Body of pancreas (tissue), 4 donors: ENCODE data around the gene DOCK4. TPM values are rescaled to one million over a fixed set of nuclear protein-coding genes. Genes with fewer than 3 reads are reported as not detected.

Experiments used
- ATAC-seq: fragments of 150-250 bp; one replicate; pipeline ENCODE4 v1.9.1; 2016
- DNase-seq, 4 donors: peaks; one replicate each; pipeline ENCODE4 v3.0.0-alpha.2; 2019
- H3K27ac ChIP-seq, 4 donors: fragments of 200-600 bp; sonication (generic); 1 replicate in 3 of 4; 2 replicates in 1 of 4; pipeline versions ENCODE4 v1.5.1 to v1.6.1; 2016 to 2019; ENCODE audit warnings: mild to moderate bottlenecking in 1 of 4, mixed read lengths in 1 of 4, moderate library complexity in 1 of 4
- H3K27me3 ChIP-seq, 2 donors: fragments of 200-600 bp; sonication (generic); one replicate each; pipeline ENCODE4 v1.6.0; 2016; ENCODE audit warnings: mild to moderate bottlenecking in 1 of 2
- H3K36me3 ChIP-seq, 2 donors: fragments of 200-600 bp; sonication (generic); replicated peaks in 1 of 2; 2 replicates each; pipeline ENCODE4 v1.5.1; 2016; ENCODE audit warnings: low read depth in 2 of 2; ENCODE audit not compliant: insufficient read depth in 1 of 2
- H3K4me1 ChIP-seq: fragments of 200-600 bp; sonication (generic); one replicate; pipeline ENCODE4 v1.6.0; 2016
- H3K4me3 ChIP-seq, 2 donors: fragments of 200-600 bp; sonication (generic); 1 replicate in 1 of 2; 2 replicates in 1 of 2; pipeline ENCODE4 v1.5.1; 2016 to 2019
- H3K9me3 ChIP-seq, 3 donors: fragments of 200-600 bp; sonication (generic); 1 replicate in 2 of 3; 2 replicates in 1 of 3; pipeline ENCODE4 v1.5.1; 2016
- CTCF ChIP-seq, 7 experiments: fragments of 450-650 bp in 4 of 7; fragments of 200-600 bp in 3 of 7; sonication (generic) in 3 of 7; IDR thresholded peaks; one replicate each; pipeline ENCODE4 v1.5.1; 2016 to 2019; ENCODE audit warnings: antibody characterized with exemption in 7 of 7
- POLR2A ChIP-seq, 3 donors: fragments of 450-650 bp; IDR thresholded peaks; one replicate each; pipeline ENCODE4 v1.6.1; 2016; ENCODE audit warnings: antibody characterized with exemption in 3 of 3, mild to moderate bottlenecking in 2 of 3
- WGBS, 2 donors: methylation state at CpG; one replicate each; pipeline ENCODE4 v1.1.5; 2017; 5-methylcytosine and 5-hydroxymethylcytosine counted together
- intact Hi-C: fragments of 100-400 bp; cut with DNase I; formaldehyde crosslinking; loops from one replicate; pipeline ENCODE4 v1.15.1; 2023
- total RNA-seq, 2 donors: library from RNA; depleted of rRNA; stranded (reverse); fragments of >200 nt; gene quantifications; one replicate each; pipeline ENCODE4 v1.1.0, GENCODE V29; 2016

DOCK4 gene
- total RNA-seq, 2 donors from 2014 or later, result 24.9 to 34.6 TPM

DNA sequence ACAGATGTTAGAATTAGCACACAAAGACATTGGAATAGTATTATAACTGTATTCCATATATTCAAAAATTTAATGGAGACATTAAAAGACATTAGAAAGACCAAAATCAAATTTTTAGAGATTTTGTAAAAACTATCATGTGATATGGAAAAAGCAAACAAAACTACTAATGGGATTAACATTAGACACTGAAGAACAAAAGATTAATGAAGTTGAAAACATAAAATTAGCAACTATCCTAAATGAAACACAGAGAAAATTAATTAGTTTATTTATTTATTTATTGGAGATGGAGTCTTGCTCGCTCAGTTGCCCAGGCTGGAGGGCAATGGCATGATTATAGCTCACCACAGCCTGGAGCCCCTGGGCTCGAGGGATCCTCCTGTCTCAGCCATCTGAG lies 158.8 kb downstream of the DOCK4 start:
- intact Hi-C loops, result no loop called here
- peaks cover 17% of the 10 kb centered on the region for H3K4me1 ChIP-seq
- H3K9me3 ChIP-seq, result no peaks in the 10 kb centered on the region
- ATAC-seq (no peak), DNase-seq (no peak)
- no peak overlapping the region for H3K27ac ChIP-seq
- no peak overlapping the region for H3K4me3 ChIP-seq
- TF ChIP-seq CTCF (IDR thresholded peaks at IDR 0.05), result no peak
- TF ChIP-seq POLR2A (IDR thresholded peaks at IDR 0.05), result no peak
- no peaks in the 10 kb centered on the region for H3K36me3 ChIP-seq
- H3K27me3 ChIP-seq, result no peaks in the 10 kb centered on the region
- WGBS, 2 donors, result 87 to 98% methylated on average over 2 of the region's 2 CpGs

DNA sequence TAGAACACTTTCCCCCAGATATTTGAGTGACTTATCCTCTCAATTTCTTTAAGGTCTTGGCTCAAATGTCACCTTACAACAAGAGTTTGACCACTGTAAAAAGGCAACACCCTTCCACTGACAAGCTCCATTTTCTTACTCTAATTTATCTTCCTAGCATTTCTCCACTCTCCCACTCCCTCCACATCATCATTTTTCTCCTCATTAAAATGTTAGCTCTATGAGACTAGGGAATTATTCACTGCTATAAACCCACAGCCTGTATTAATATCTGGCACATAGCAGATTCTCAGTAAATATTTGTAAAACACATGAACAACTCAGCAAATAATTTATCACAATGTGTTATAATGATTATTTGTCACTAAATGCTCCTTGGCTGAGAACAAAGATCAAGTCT lies 161.0 kb downstream of the DOCK4 start:
- Histone ChIP-seq H3K27ac (no peak overlapping the region), H3K36me3 (no peaks in the 10 kb centered on the region), H3K9me3 (no peaks in the 10 kb centered on the region), H3K4me1 (peaks cover 7% of the 10 kb centered on the region), H3K27me3 (no peaks in the 10 kb centered on the region), H3K4me3 (no peak overlapping the region)
- TF ChIP-seq POLR2A (IDR thresholded peaks at IDR 0.05) (no peak), CTCF (IDR thresholded peaks at IDR 0.05) (no peak)
- intact Hi-C loops, result no loop called here
- ATAC-seq, result no peak
- no peak for DNase-seq

GRCh38 chr7:112042631-112043030 lies 163.6 kb downstream of the DOCK4 start:
- Histone ChIP-seq H3K27ac (no peak overlapping the region), H3K9me3 (no peaks in the 10 kb centered on the region), H3K4me3 (no peak overlapping the region), H3K4me1 (peaks cover 7% of the 10 kb centered on the region), H3K27me3 (no peaks in the 10 kb centered on the region), H3K36me3 (no peaks in the 10 kb centered on the region)
- ATAC-seq (no peak), DNase-seq (no peak)
- 94 to 95% methylated on average over 8 of the region's 8 CpGs for WGBS, 2 donors
- intact Hi-C loops, result no loop called here
- no peak for TF ChIP-seq CTCF (IDR thresholded peaks at IDR 0.05)
- TF ChIP-seq POLR2A (IDR thresholded peaks at IDR 0.05), result no peak

- H3K4me3 ChIP-seq, result no peak overlapping the region
- no peaks in the 10 kb centered on the region for H3K9me3 ChIP-seq
- H3K36me3 ChIP-seq, result no peaks in the 10 kb centered on the region
- no peak for ATAC-seq
- H3K4me1 ChIP-seq, result no peaks in the 10 kb centered on the region
- H3K27me3 ChIP-seq, result no peaks in the 10 kb centered on the region
- TF ChIP-seq CTCF (IDR thresholded peaks at IDR 0.05) (no peak), POLR2A (IDR thresholded peaks at IDR 0.05) (no peak)
- no peak for DNase-seq
- intact Hi-C loops, result no loop called here
- 83 to 86% methylated on average over 1 of the region's 1 CpG for WGBS, 2 donors
- no peak overlapping the region for H3K27ac ChIP-seq
Measured at GRCh38 chr7:112038353-112038752, 167.8 kb downstream of the DOCK4 start.

GRCh38 chr7:112036071-112036470 lies 170.1 kb downstream of the DOCK4 start:
- WGBS, 2 donors, result 79 to 85% methylated on average over 2 of the region's 2 CpGs
- H3K27ac ChIP-seq, result no peak overlapping the region
- no peak overlapping the region for H3K4me3 ChIP-seq
- no peak for DNase-seq
- no peaks in the 10 kb centered on the region for H3K9me3 ChIP-seq
- intact Hi-C loops, result no loop called here
- no peaks in the 10 kb centered on the region for H3K27me3 ChIP-seq
- H3K4me1 ChIP-seq, result no peaks in the 10 kb centered on the region
- no peak for ATAC-seq
- no peak for TF ChIP-seq CTCF (IDR thresholded peaks at IDR 0.05)
- TF ChIP-seq POLR2A (IDR thresholded peaks at IDR 0.05), result no peak
- H3K36me3 ChIP-seq, result no peaks in the 10 kb centered on the region
